Esophagus squamous epithelium (tissue), 4 donors: ENCODE data around the gene INTS1.

Source experiments
- CTCF ChIP-seq, 6 experiments: fragments of 450-650 bp in 4 of 6; fragments of 200-600 bp in 2 of 6; sonication (generic) in 2 of 6; IDR thresholded peaks; one replicate each; pipeline ENCODE4 v1.5.1; 2016 to 2019; ENCODE audit warnings: antibody characterized with exemption in 6 of 6, mild to moderate bottlenecking in 4 of 6, moderate library complexity in 4 of 6
- POLR2A ChIP-seq, 4 donors: fragments of 450-650 bp; IDR thresholded peaks; one replicate each; pipeline ENCODE4 v1.6.1; 2017; ENCODE audit warnings: antibody characterized with exemption in 4 of 4, mild to moderate bottlenecking in 4 of 4, moderate library complexity in 3 of 4

GRCh38 chr7:1454542-1454941 lies 49.6 kb downstream of the INTS1 start:
- TF ChIP-seq POLR2A (IDR thresholded peaks at IDR 0.05): no peak
- no peak for TF ChIP-seq CTCF (IDR thresholded peaks at IDR 0.05)
